Aorta (tissue), 5 donors: ENCODE measurements around the gene TPH2. TPM values are rescaled to one million over a fixed set of nuclear protein-coding genes. Genes with fewer than 3 reads are reported as not detected.

Source experiments
- ATAC-seq: fragments of 200-7000 bp; cut with Tn5 transposase; one replicate; pipeline ENCODE4 v1.9.1; 2022; ENCODE audit warnings: moderate library complexity; ENCODE audit not compliant: low FRiP score
- DNase-seq, 2 donors: peaks; one replicate each; pipeline ENCODE4 v3.0.0-alpha.2; 2020
- H3K27ac ChIP-seq, 2 donors: one replicate each; pipeline ENCODE4 v1.5.1; 2013; ENCODE audit warnings: low read length in 2 of 2, mild to moderate bottlenecking in 2 of 2, moderate library complexity in 2 of 2, control low read depth in 1 of 2, inconsistent platforms in 1 of 2, low read depth in 1 of 2
- H3K27me3 ChIP-seq, 2 donors: one replicate each; pipeline ENCODE4 v1.6.1; 2013; ENCODE audit warnings: control low read depth in 1 of 2, low read length in 1 of 2, mild to moderate bottlenecking in 1 of 2, moderate library complexity in 1 of 2; ENCODE audit not compliant: insufficient read depth in 2 of 2, control insufficient read depth in 1 of 2
- H3K36me3 ChIP-seq, 2 donors: one replicate each; pipeline ENCODE4 v1.6.1; 2013; ENCODE audit warnings: control low read depth in 1 of 2, low read length in 1 of 2, mild to moderate bottlenecking in 1 of 2; ENCODE audit not compliant: insufficient read depth in 2 of 2, control insufficient read depth in 1 of 2
- H3K4me1 ChIP-seq, 2 donors: one replicate each; pipeline ENCODE4 v1.6.1; 2013; ENCODE audit warnings: low read length in 2 of 2, control low read depth in 1 of 2, mild to moderate bottlenecking in 1 of 2, moderate library complexity in 1 of 2; ENCODE audit not compliant: insufficient read depth in 2 of 2, control insufficient read depth in 1 of 2
- H3K4me3 ChIP-seq, 2 donors: one replicate each; pipeline ENCODE4 v1.5.1; 2013; ENCODE audit warnings: low read length in 2 of 2, control low read depth in 1 of 2, mild to moderate bottlenecking in 1 of 2
- H3K9me3 ChIP-seq: one replicate; pipeline ENCODE4 v1.6.1; 2013; ENCODE audit warnings: mild to moderate bottlenecking, low read length; ENCODE audit not compliant: control insufficient read depth
- WGBS, 2 donors: extraction: QIAGEN DNeasy Blood & Tissue Kit; methylation state at CpG; one replicate each; pipeline ENCODE4 v1.1.7; 2013; 5-methylcytosine and 5-hydroxymethylcytosine counted together
- intact Hi-C, 2 donors: fragments of 100-400 bp; cut with DNase I; formaldehyde crosslinking; loops; one replicate each; pipeline versions ENCODE4 v1.14.2 to v1.15.0; 2022
- polyA plus RNA-seq, 2 donors: library from polyadenylated mRNA; stranded (reverse); fragments of 200-250 nt; gene quantifications; one replicate each; pipeline ENCODE4 v1.2.3, GENCODE V29; 2013
- total RNA-seq, 2 donors: library from RNA; stranded (reverse); fragmentation: NEBNext Ultra II Directional; extraction: Animal tissue kit (Norgen Biotek cat#: 25700); gene quantifications; one replicate each; pipeline ENCODE4 v1.2.1, GENCODE V29; 2021
- donor health status: healthy with polysubstance abuse.
- donor health status: Bipolar disorder and iron deficiency.
- donor health status: DM: no; HTN: no; CAD: no.
- donor health status: DM: no; HTN: no; CAD: no.
- donor health status: DM: yes; HTN: yes; CAD: no.

The TPH2 gene
- total and polyA plus RNA-seq, 4 donors = not detected

DNA sequence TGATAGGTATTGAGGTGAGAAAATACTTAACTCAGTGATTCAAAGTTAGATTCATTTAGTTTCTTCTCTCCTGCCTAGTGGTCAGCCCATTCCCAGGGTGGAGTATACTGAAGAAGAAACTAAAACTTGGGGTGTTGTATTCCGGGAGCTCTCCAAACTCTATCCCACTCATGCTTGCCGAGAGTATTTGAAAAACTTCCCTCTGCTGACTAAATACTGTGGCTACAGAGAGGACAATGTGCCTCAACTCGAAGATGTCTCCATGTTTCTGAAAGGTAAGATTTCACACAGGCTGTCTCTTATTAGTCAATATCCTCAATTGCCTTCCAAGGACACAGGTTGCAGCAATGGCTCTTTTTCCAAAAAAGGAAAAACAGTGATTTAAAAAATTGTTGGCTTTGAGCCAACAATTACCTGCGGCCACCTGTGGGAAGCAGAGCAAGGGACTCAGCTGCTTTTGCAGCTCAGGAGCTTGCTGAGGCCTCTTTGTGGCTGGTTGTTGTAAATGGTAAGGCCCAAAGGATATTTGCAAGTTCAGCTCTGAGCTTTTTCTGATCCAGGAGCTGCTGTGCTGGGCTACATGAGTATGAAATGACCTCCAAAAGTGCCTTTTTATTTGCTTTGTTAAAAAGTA lies 33.9 kb downstream of the TPH2 start:
- Histone ChIP-seq H3K36me3 (no peaks in the 10 kb centered on the region), H3K4me1 (no peaks in the 10 kb centered on the region), H3K4me3 (no peak overlapping the region), H3K9me3 (peaks cover 2% of the 10 kb centered on the region), H3K27ac (no peak overlapping the region), H3K27me3 (no peaks in the 10 kb centered on the region)
- intact Hi-C loops = no loop called here
- DNase-seq (no peak), ATAC-seq (no peak)
- WGBS, 2 donors = 66 to 68% methylated on average over 4 of the region's 4 CpGs

DNA sequence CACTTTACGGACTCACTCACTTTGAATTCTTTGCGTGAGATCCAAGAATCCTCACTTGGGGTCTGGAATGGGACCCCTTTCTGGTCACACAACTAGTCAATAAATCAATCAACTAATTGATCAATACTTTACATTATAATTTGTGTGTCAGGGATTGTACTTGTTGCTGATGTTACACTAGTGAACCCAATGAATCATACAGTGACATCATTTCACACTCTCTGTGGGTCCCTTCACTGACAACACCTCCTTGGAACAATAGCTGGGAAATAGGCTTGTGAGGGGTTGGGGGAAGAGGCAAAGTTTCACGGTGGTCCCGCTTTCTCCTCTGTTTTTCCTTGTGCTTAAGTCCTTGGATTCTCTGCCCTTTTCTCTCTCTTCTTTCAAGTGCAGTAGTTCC lies 35.0 kb downstream of the TPH2 start:
- no peak for DNase-seq
- ATAC-seq = no peak
- 64 to 79% methylated on average over 4 of the region's 4 CpGs for WGBS, 2 donors

DNA sequence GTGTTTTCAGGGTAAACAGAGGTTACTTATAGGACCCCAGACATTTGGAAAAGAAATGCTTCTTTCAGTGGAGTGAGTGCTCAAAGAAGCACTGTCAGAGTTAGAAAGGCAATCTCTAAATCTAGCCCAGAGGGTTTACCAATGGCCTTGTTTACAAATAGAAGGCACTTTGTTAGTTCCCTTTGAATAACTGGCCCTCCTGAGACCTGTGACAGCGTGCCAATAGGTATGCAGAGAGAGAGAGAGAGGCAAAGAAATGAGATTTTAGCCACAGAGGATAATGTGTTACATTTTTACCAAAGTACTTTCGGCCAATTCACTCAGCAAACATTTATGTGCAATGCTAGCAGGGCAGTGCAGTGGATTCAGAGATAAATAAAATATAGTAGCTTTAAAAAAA lies 41.9 kb downstream of the TPH2 start:
- Histone ChIP-seq H3K36me3 (no peaks in the 10 kb centered on the region), H3K4me1 (no peaks in the 10 kb centered on the region), H3K4me3 (no peak overlapping the region), H3K27ac (no peak overlapping the region), H3K27me3 (no peaks in the 10 kb centered on the region), H3K9me3 (peaks cover 1% of the 10 kb centered on the region)
- ATAC-seq = no peak
- WGBS, 2 donors = 44 to 51% methylated on average over 2 of the region's 2 CpGs
- intact Hi-C loops = no loop called here
- no peak for DNase-seq

More for the DNA sequence above, 35.0 kb downstream of the TPH2 start:
- H3K27me3 ChIP-seq = no peaks in the 10 kb centered on the region
- no peak overlapping the region for H3K27ac ChIP-seq
- H3K4me3 ChIP-seq = no peak overlapping the region
- H3K4me1 ChIP-seq = no peaks in the 10 kb centered on the region
- peaks cover 2% of the 10 kb centered on the region for H3K9me3 ChIP-seq
- intact Hi-C loops = no loop called here
- H3K36me3 ChIP-seq = no peaks in the 10 kb centered on the region

DNA sequence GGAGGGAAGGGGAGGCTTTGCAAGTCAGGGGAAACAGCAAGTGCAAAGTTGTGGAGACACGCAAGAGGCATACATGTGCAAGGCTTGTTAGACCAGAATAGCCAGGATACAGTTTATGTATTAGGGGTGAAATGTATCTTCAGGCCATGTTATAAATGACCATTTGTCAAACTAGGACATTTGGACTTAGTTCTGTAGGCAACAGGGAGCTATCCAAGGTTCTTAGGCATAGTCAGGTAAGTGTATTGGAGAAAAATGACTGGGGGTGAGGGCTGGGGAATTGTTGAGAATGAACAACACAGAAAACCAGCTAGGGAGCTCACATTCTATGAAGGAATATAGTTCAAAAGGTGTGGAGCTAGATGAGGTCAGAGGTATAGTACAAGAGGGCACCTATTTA lies 42.5 kb downstream of the TPH2 start:
- ATAC-seq (no peak), DNase-seq (no peak)
- Histone ChIP-seq H3K4me3 (no peak overlapping the region), H3K27me3 (no peaks in the 10 kb centered on the region), H3K9me3 (peaks cover 3% of the 10 kb centered on the region), H3K27ac (no peak overlapping the region), H3K36me3 (no peaks in the 10 kb centered on the region), H3K4me1 (no peaks in the 10 kb centered on the region)
- 79 to 95% methylated on average over 1 of the region's 1 CpG for WGBS, 2 donors
- intact Hi-C loops = no loop called here

DNA sequence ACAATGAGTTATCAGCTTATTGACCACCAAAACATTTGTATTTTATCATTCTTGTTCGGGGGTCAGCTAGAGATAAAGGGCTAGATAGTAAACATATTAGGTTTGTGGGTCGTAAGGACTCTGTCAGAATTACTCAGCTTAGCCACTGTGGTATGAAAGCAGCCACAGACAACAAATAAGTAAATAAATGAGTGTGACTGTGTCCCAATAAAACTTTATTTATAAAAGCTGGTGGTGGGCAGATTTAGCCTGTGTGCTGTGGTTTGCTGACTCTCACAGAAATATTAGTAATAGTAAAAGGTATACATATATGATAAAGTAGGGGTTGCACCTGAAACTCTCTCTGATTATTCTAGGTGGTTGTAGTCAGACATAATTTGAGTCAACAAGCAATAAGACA lies 56.1 kb downstream of the TPH2 start:
- no peaks in the 10 kb centered on the region for H3K27me3 ChIP-seq
- intact Hi-C loops = no loop called here
- no peak for DNase-seq
- no peak overlapping the region for H3K4me3 ChIP-seq
- no peaks in the 10 kb centered on the region for H3K36me3 ChIP-seq
- no peak overlapping the region for H3K27ac ChIP-seq
- no peak for ATAC-seq
- WGBS, 2 donors = 74 to 83% methylated on average over 2 of the region's 2 CpGs
- H3K4me1 ChIP-seq = no peaks in the 10 kb centered on the region
- H3K9me3 ChIP-seq = no peaks in the 10 kb centered on the region

DNA sequence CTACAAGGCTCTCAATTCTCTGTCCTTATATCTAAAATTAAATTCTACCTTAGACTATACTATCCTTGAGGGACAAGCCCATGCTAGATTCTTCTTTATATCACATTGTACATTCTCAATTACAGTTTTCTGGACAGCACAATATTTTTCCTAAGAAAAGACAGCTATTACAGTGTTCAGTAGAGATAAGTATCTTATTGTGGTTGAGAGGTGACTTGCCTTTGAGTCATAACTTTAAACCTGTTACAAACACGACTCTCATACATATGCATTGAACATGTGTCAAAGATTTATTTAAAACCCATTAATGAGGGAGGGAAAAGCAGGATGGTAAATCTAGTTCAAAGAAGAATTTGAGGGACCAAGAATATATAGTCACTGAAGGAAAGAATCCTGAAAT lies 61.1 kb downstream of the TPH2 start:
- WGBS, 2 donors = 70 to 77% methylated on average over 1 of the region's 1 CpG
- intact Hi-C loops = no loop called here
- ATAC-seq = no peak

DNA sequence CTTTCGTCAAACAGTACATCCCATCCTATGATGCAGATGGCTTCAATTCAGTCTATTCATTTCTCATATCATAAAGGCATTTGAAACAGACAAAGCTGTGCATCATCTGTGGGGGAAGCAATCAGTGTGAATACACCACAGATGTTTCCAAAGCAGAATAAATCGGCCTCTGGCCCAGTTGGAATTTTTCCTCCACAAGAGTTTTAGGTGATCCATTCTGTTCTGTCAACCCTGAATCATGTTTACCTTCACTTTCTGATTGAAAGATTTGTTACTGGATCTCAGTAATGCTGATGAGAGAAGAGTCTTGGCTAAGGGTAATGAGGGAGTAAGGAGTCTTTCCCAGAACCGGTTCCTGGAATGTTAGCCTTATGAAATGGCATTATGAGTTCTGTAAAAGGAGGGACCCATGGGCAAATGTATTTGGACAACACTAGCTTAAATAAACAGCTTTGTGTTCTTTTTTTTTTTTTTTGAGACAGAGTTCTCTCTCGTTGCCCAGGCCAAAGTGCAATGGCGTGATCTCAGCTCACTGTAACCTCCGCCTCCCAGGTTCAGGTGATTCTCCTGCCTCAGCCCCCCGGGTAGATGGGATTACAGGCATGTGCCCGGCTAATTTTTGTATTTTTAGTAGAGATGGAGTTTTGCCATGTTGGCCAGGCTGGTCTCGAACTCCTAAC lies 62.5 kb downstream of the TPH2 start:
- Histone ChIP-seq H3K27ac (no peak overlapping the region), H3K4me3 (no peak overlapping the region), H3K9me3 (no peaks in the 10 kb centered on the region), H3K27me3 (peaks cover 0 to 4% of the 10 kb centered on the region in 2 donors), H3K36me3 (no peaks in the 10 kb centered on the region), H3K4me1 (no peaks in the 10 kb centered on the region)
- ATAC-seq (no peak), DNase-seq (no peak)
- intact Hi-C loops = no loop called here
- 70 to 81% methylated on average over 9 of the region's 9 CpGs for WGBS, 2 donors

More for the DNA sequence above, 61.1 kb downstream of the TPH2 start:
- no peak for DNase-seq
- Histone ChIP-seq H3K9me3 (no peaks in the 10 kb centered on the region), H3K4me3 (no peak overlapping the region), H3K27ac (no peak overlapping the region), H3K27me3 (peaks cover 0 to under 1% of the 10 kb centered on the region in 2 donors), H3K4me1 (no peaks in the 10 kb centered on the region), H3K36me3 (no peaks in the 10 kb centered on the region)

DNA sequence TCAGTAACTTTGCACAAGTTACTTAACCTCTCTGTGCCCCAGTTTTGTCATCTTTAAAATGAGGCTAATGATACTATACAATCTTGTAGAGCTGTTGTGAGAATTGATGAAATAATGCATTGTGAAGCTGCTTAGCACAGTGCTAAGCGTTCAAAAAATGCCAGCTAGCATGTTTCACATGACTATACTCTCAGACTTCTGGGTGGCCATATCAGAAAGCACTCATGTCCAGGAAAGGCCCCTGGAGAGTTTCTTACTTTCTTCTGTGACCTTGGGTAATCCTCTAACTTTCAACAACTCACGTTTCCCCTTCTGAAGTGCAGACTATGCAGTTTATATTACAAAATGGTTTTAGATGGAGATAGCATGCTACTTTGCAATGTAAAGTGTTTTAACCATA lies 68.1 kb downstream of the TPH2 start:
- Histone ChIP-seq H3K4me1 (no peaks in the 10 kb centered on the region), H3K4me3 (no peak overlapping the region), H3K9me3 (no peaks in the 10 kb centered on the region), H3K36me3 (no peaks in the 10 kb centered on the region), H3K27ac (no peak overlapping the region), H3K27me3 (peaks cover 0 to 4% of the 10 kb centered on the region in 2 donors)
- DNase-seq (no peak), ATAC-seq (no peak)
- 49 to 59% methylated on average over 2 of the region's 2 CpGs for WGBS, 2 donors
- intact Hi-C loops = no loop called here

DNA sequence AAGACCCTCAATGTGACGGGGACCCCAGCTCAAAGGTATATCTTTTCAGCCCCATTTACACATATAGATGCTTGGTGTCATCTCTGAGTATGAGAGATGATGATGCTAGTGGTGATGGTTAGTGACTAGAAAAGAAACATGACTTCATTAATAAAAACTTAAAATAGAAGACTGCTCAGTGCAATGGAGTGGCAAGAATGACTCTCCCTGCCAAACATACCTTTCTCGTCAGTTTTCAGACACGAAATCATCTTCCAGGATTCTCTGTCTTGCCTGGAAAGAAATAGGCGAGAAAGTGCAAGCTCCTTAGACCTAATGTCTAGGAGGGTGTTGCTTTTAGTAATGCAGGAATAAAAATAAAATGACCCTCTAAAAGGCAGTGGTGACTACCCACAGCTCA lies 71.7 kb downstream of the TPH2 start:
- WGBS, 2 donors = 25% methylated on average over 4 of the region's 4 CpGs
- Histone ChIP-seq H3K27ac (no peak overlapping the region), H3K4me3 (no peak overlapping the region), H3K9me3 (no peaks in the 10 kb centered on the region), H3K36me3 (no peaks in the 10 kb centered on the region), H3K4me1 (no peaks in the 10 kb centered on the region), H3K27me3 (no peaks in the 10 kb centered on the region)
- no peak for ATAC-seq
- intact Hi-C loops = loop anchor here in 1 of 2 donors (10.0 kb wide), 1 partner anchor 254 kb away; no protein-coding TSS in a partner anchor
- no peak for DNase-seq
